IMR-90 (cell line): ENCODE measurements around the gene PIP4K2A. TPM values are rescaled to one million over a fixed set of nuclear protein-coding genes. Genes with fewer than 3 reads are reported as not detected.

Source experiments
- ATAC-seq: fragments of 200-7000 bp; cut with Tn5 transposase; 2 replicates; pipeline ENCODE4 v1.9.1; 2020; ENCODE audit warnings: low read depth, mild to moderate bottlenecking, moderate library complexity
- BruUV-seq: library from RNA; stranded (reverse); fragments of 400-500 nt; replicated peaks from 2 replicates; lab custom pipeline; 2021; lab: Mats Ljungman, UMichigan
- CTCF ChIA-PET: fragments of 300-600 bp; formaldehyde crosslinking; extraction: SDS; loops from one replicate; lab custom pipeline; 2021; ENCODE audit warnings: antibody characterized with exemption; lab: Yijun Ruan, JAX
- POLR2A ChIA-PET: fragments of 300-600 bp; sonication (Branson Sonifier 250); formaldehyde crosslinking; loops from one replicate; lab custom pipeline; 2022; ENCODE audit warnings: antibody characterized with exemption; ENCODE audit not compliant: unreplicated experiment; lab: Charles Lee
- DNase-seq: peaks from one replicate; pipeline ENCODE4 v3.0.0; 2013
- H2AFZ ChIP-seq: replicated peaks from 2 replicates; pipeline ENCODE3; 2013; ENCODE audit warnings: low read length, mild to moderate bottlenecking; ENCODE audit not compliant: poor library complexity
- H2AK5ac ChIP-seq: 2 replicates; pipeline ENCODE4 v1.6.1; 2013; ENCODE audit warnings: low read depth, low read length, inconsistent platforms
- H2AK9ac ChIP-seq: replicated peaks from 2 replicates; pipeline ENCODE3; 2013; ENCODE audit warnings: mild to moderate bottlenecking, low read depth, low read length, moderate library complexity; ENCODE audit not compliant: poor library complexity
- H2BK120ac ChIP-seq: 2 replicates; pipeline ENCODE4 v1.6.1; 2013; ENCODE audit warnings: low read depth, low read length, inconsistent platforms
- H2BK15ac ChIP-seq: 3 replicates; pipeline ENCODE4 v1.6.1; 2013; ENCODE audit warnings: low read depth, low read length, inconsistent platforms
- H2BK20ac ChIP-seq: 2 replicates; pipeline ENCODE4 v1.6.1; 2013; ENCODE audit warnings: low read depth, mild to moderate bottlenecking, inconsistent platforms, low read length, moderate library complexity
- H2BK5ac ChIP-seq: 2 replicates; pipeline ENCODE4 v1.6.1; 2013; ENCODE audit warnings: mild to moderate bottlenecking, low read depth, low read length, inconsistent platforms; ENCODE audit not compliant: poor library complexity, severe bottlenecking
- H3K14ac ChIP-seq: replicated peaks from 2 replicates; pipeline ENCODE4 v1.6.1; 2013; ENCODE audit warnings: low read depth, low read length, inconsistent platforms
- H3K18ac ChIP-seq: 2 replicates; pipeline ENCODE4 v1.6.1; 2013; ENCODE audit warnings: low read depth, low read length, control low read depth
- H3K23ac ChIP-seq: 2 replicates; pipeline ENCODE4 v1.6.1; 2013; ENCODE audit warnings: low read depth, low read length, inconsistent platforms
- H3K27ac ChIP-seq: 2 replicates; pipeline ENCODE4 v1.5.1; 2013; ENCODE audit warnings: mild to moderate bottlenecking, control low read depth, low read length; ENCODE audit not compliant: insufficient read depth
- H3K27me3 ChIP-seq: 2 replicates; pipeline ENCODE4 v1.6.1; 2013; ENCODE audit warnings: low read length; ENCODE audit not compliant: control insufficient read depth, insufficient read depth
- H3K36me3 ChIP-seq: 2 replicates; pipeline ENCODE4 v1.6.1; 2013; ENCODE audit warnings: low read length, mixed read lengths; ENCODE audit not compliant: control insufficient read depth, insufficient read depth
- H3K4ac ChIP-seq: 2 replicates; pipeline ENCODE4 v1.6.1; 2013; ENCODE audit warnings: low read depth, low read length, inconsistent platforms
- H3K4me1 ChIP-seq: 2 replicates; pipeline ENCODE4 v1.6.1; 2013; ENCODE audit warnings: low read length, mixed read lengths; ENCODE audit not compliant: control insufficient read depth, insufficient read depth
- H3K4me2 ChIP-seq: 2 replicates; pipeline ENCODE4 v1.6.1; 2013; ENCODE audit warnings: low read depth, mild to moderate bottlenecking, control low read depth, low read length, moderate library complexity
- H3K4me3 ChIP-seq: 2 replicates; pipeline ENCODE4 v1.5.1; 2013; ENCODE audit warnings: low read depth, mild to moderate bottlenecking, control low read depth, low read length, moderate library complexity; ENCODE audit not compliant: insufficient read depth
- H3K56ac ChIP-seq: 2 replicates; pipeline ENCODE4 v1.6.1; 2013; ENCODE audit warnings: low read length, inconsistent platforms; ENCODE audit not compliant: insufficient read depth; ENCODE audit errors: extremely low read depth
- H3K79me1 ChIP-seq, 2 experiments: 2 replicates each; pipeline ENCODE4 v1.6.1; 2013; ENCODE audit warnings: low read length in 2 of 2, inconsistent platforms in 1 of 2, low read depth in 1 of 2
- H3K9ac ChIP-seq: 2 replicates; pipeline ENCODE4 v1.6.1; 2013; ENCODE audit warnings: low read depth, low read length, control low read depth
- H3K9me1 ChIP-seq: 2 replicates; pipeline ENCODE4 v1.6.1; 2013; ENCODE audit warnings: low read length, inconsistent platforms; ENCODE audit not compliant: insufficient read depth
- H3K9me3 ChIP-seq: 2 replicates; pipeline ENCODE4 v1.6.1; 2013; ENCODE audit warnings: low read length; ENCODE audit not compliant: control insufficient read depth, insufficient read depth
- H4K20me1 ChIP-seq: 2 replicates; pipeline ENCODE4 v1.6.1; 2013; ENCODE audit warnings: low read length, inconsistent platforms; ENCODE audit not compliant: insufficient read depth
- H4K5ac ChIP-seq: 2 replicates; pipeline ENCODE4 v1.6.1; 2013; ENCODE audit warnings: mild to moderate bottlenecking, low read depth, low read length, control low read depth
- H4K8ac ChIP-seq, 2 experiments: 2 replicates each; pipeline ENCODE4 v1.6.1; 2013; ENCODE audit warnings: low read depth in 2 of 2, low read length in 2 of 2, control low read depth in 1 of 2, inconsistent platforms in 1 of 2
- H4K91ac ChIP-seq: 2 replicates; pipeline ENCODE4 v1.6.1; 2013; ENCODE audit warnings: low read depth, low read length, inconsistent platforms; ENCODE audit not compliant: insufficient read depth
- BHLHE40 ChIP-seq: fragments of 150-350 bp; IDR thresholded peaks from 2 replicates; pipeline ENCODE4 v1.6.1; 2016; ENCODE audit warnings: mild to moderate bottlenecking, low read depth, low read length
- CEBPB ChIP-seq: IDR thresholded peaks from 2 replicates; pipeline ENCODE4 v1.6.1; 2012; ENCODE audit warnings: low read depth, low read length, improper control_type of control experiment
- CTCF ChIP-seq: conservative IDR thresholded peaks from 2 replicates; pipeline ENCODE4 v1.5.1; 2012; ENCODE audit warnings: mild to moderate bottlenecking, low read depth, low read length, improper control_type of control experiment
- ELK1 ChIP-seq: fragments of 150-350 bp; IDR thresholded peaks from 2 replicates; pipeline ENCODE4 v1.6.1; 2016; ENCODE audit warnings: low read depth, mild to moderate bottlenecking, low read length, moderate library complexity, borderline replicate concordance
- FOS ChIP-seq: fragments of 150-350 bp; IDR thresholded peaks from 2 replicates; pipeline ENCODE4 v1.6.1; 2016; ENCODE audit warnings: low read depth, low read length
- MAFK ChIP-seq: IDR thresholded peaks from 2 replicates; pipeline ENCODE4 v1.6.1; 2012; ENCODE audit warnings: low read depth, low read length, improper control_type of control experiment
- MXI1 ChIP-seq: IDR thresholded peaks from 2 replicates; pipeline ENCODE4 v1.6.1; 2012; ENCODE audit warnings: low read depth, mild to moderate bottlenecking, low read length, moderate library complexity, borderline replicate concordance
- NFE2L2 ChIP-seq: fragments of 150-350 bp; IDR thresholded peaks from 2 replicates; pipeline ENCODE4 v1.6.1; 2016; ENCODE audit warnings: low read depth, mild to moderate bottlenecking, low read length
- POLR2A ChIP-seq: IDR thresholded peaks from 2 replicates; pipeline ENCODE4 v1.6.1; 2012; ENCODE audit warnings: mild to moderate bottlenecking, low read depth, low read length
- RAD21 ChIP-seq: IDR thresholded peaks from 2 replicates; pipeline ENCODE4 v1.6.1; 2012; ENCODE audit warnings: low read length, improper control_type of control experiment
- RCOR1 ChIP-seq: IDR thresholded peaks from 2 replicates; pipeline ENCODE4 v1.6.1; 2012; ENCODE audit warnings: mild to moderate bottlenecking, low read length, improper control_type of control experiment; ENCODE audit not compliant: insufficient replicate concordance
- RFX5 ChIP-seq: IDR thresholded peaks from 2 replicates; pipeline ENCODE4 v1.8.0; 2012; ENCODE audit warnings: low read depth, mild to moderate bottlenecking, low read length, moderate library complexity
- SMC3 ChIP-seq: fragments of 150-350 bp; IDR thresholded peaks from 2 replicates; pipeline ENCODE4 v1.6.1; 2016; ENCODE audit warnings: low read depth, mild to moderate bottlenecking, antibody characterized with exemption, low read length, moderate library complexity
- USF2 ChIP-seq: fragments of 150-350 bp; IDR thresholded peaks from 2 replicates; pipeline ENCODE4 v1.6.1; 2017; ENCODE audit warnings: mild to moderate bottlenecking, antibody characterized with exemption, low read length, low read depth
- WGBS, 2 experiments: methylation state at CpG; one replicate each; pipeline versions ENCODE4 v1.1.5 to v1.1.7; 2013; ENCODE audit warnings: missing lambda C conversion rate in 2 of 2; ENCODE audit not compliant: insufficient read length in 1 of 2; ENCODE audit errors: extremely low coverage in 2 of 2; 5-methylcytosine and 5-hydroxymethylcytosine counted together
- dilution Hi-C: fragments of 300-500 bp; cut with HindIII; formaldehyde crosslinking; loops from one replicate; pipeline ENCODE4 v1.14.3; 2018; ENCODE audit warnings: low sequenced_read_pairs; ENCODE audit not compliant: unreplicated experiment
- in situ Hi-C: fragments of 300-500 bp; cut with MboI; formaldehyde crosslinking; loops from 3 replicates; pipeline ENCODE4 v1.14.3; 2019; ENCODE audit warnings: low sequenced_read_pairs, inconsistent platforms, mixed read lengths
- intact Hi-C: fragments of 100-400 bp; cut with micrococcal nuclease; formaldehyde crosslinking; loops from 2 replicates; pipeline ENCODE4 v1.10.0; 2022
- polyA plus RNA-seq, 3 experiments: library from polyadenylated mRNA; depleted of rRNA; stranded (reverse); fragments of >200 nt; gene quantifications; 2 replicates each; pipeline ENCODE4 v1.2.3, GENCODE V29; 2012; ENCODE audit warnings: low replicate concordance in 1 of 3
- total RNA-seq: library from RNA; depleted of rRNA; stranded (reverse); fragments of >200 nt; gene quantifications from 2 replicates; pipeline ENCODE4 v1.2.3, GENCODE V29; 2012

The PIP4K2A gene
- total and polyA plus RNA-seq, 2 of the 4 experiments (the other 2 are of a cell fraction) = 9.8 to 18.1 TPM

DNA sequence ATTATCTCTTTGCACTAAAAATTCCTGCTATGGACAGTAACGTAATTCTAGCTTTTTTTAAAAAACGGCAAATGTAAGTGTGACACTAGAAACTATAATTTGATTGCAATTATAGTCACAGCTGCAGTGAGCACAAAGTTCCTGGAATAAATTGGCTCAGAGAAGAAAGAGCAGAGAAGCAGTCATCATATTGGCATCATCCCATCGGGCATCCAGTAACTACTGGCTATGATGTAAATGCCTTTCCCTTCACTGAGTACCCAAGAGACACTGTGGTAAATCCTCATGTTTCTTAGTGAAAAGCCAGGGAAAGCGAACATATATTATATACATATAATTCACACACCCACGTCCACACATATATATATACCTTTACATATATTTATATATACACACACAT is 43.6 kb downstream of the PIP4K2A start (continued):
- TF ChIP-seq NFE2L2 (no peak), RFX5 (no peak), BHLHE40 (no peak)

DNA sequence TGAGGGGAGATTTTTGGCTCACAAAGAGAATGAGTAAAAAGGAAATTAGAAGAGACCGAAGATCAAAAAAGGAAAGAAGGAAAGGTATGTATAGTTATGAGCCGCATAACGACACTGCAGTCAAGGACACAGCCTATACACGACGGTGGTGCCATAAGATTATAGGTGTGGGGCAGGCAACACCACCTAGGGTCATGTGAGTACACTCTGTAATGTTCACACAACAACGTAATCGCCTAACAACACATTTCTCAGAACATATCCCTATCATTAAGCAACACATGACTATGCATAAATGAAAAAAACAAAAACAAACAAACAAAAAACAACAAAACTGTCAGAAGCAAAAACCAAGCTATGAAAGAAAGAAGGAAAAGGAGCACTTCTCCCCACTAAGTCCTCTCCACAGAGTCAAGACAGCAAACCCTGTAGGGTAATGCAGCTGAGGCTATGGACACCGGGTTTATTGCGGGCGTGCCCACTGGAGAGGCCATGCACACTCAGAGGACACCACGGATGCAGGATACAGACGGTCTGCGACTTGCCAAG is 45.1 kb downstream of the PIP4K2A start:
- Histone ChIP-seq H2BK20ac (no peak overlapping the region), H3K9me1 (peaks cover 6% of the 10 kb centered on the region; the same call in 1 of the 2 replicates), H4K8ac (no peak overlapping the region), H2AK9ac (no peak overlapping the region), H3K36me3 (no peaks in the 10 kb centered on the region), H3K9ac (no peak overlapping the region), H3K4me3 (no peak overlapping the region), H3K79me1 (peaks cover 47 to 57% of the 10 kb centered on the region in 2 experiments), H2BK15ac (no peak overlapping the region), H3K56ac (no peak overlapping the region), H4K20me1 (peaks cover 26% of the 10 kb centered on the region), H3K4me1 (no peaks in the 10 kb centered on the region; the same call in 1 of the 2 replicates), H4K5ac (no peak overlapping the region), H2AFZ (no peak overlapping the region), H3K27me3 (no peaks in the 10 kb centered on the region), H2BK120ac (no peak overlapping the region), H2BK5ac (no peak overlapping the region), H2AK5ac (no peak overlapping the region), H3K18ac (no peak overlapping the region), H3K4me2 (no peak overlapping the region), H4K91ac (no peak overlapping the region), H3K4ac (no peak overlapping the region), H3K9me3 (no peaks in the 10 kb centered on the region), H3K14ac (no peak overlapping the region), H3K23ac (no peak overlapping the region), H3K27ac (no peak overlapping the region)
- dilution Hi-C loops = no loop called here
- no TSS peak for BruUV-seq
- in situ Hi-C loops = no loop called here
- intact Hi-C loops = no loop called here
- ChIA-PET POLR2A (interaction anchor here (0.6 kb wide), 1 partner anchor 18 kb away, joined by 9 read pairs; no protein-coding TSS in a partner anchor), CTCF (interaction anchor here (1.2 kb wide), 1 partner anchor 9 kb away, joined by 4 read pairs; no protein-coding TSS in a partner anchor)
- WGBS, 2 experiments = no CpG with 5 or more reads among the region's 13 CpGs
- DNase-seq = no peak
- ATAC-seq = no peak
- no peak for TF ChIP-seq SMC3
- TF ChIP-seq MXI1 = no peak
- no peak for TF ChIP-seq RCOR1
- TF ChIP-seq FOS = no peak
- TF ChIP-seq POLR2A = no peak
- TF ChIP-seq USF2 = no peak
- no peak for TF ChIP-seq BHLHE40
- no peak for TF ChIP-seq RAD21
- no peak for TF ChIP-seq CTCF
- no peak for TF ChIP-seq RFX5
- no peak for TF ChIP-seq MAFK
- no peak for TF ChIP-seq ELK1
- TF ChIP-seq CEBPB = no peak
